ENCODE data around the gene P4HA3. TPM values are rescaled to one million over a fixed set of nuclear protein-coding genes. Genes with fewer than 3 reads are reported as not detected.

Gene P4HA3
- polyA plus RNA-seq, 1 experiment, result 14.1 TPM

DNA sequence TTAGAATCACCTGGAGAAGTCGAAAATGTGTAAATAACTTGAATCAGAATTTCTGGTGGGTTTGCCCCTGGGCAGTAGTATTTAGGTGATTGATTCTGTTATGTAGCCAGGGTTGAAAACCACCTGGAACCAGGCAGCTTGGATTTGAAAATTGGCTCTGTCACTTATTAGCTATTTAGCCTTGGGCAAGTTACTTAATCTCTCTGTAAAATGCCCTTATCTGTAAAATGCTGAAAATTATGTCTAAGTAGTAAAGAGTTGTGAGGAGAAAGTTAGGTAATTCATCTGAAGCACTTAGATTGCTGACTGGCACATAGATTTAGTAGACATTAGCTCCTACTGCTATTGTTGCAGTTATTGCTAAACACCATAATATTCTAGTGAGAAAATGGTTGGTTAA is 91.1 kb downstream of the P4HA3 start:
- Histone ChIP-seq H3K4me3 (ENCODE audit: low read depth, low read length) (no peak overlapping the region), H3K27me3 (ENCODE audit: control insufficient read depth, insufficient read depth, low read length) (no peaks in the 10 kb centered on the region), H3K36me3 (ENCODE audit: control insufficient read depth, insufficient read depth, low read length) (peaks cover under 1% of the 10 kb centered on the region; the same call in 1 of the 2 replicates)
- ChIA-PET CTCF (no interaction called here), POLR2A (no interaction called here)
- no peak for DNase-seq (ENCODE audit: low read depth)
- no peak for TF ChIP-seq CTCF (IDR thresholded peaks at IDR 0.05; ENCODE audit: insufficient read depth, low read depth, low read length)

Small RNAs within 50 kb of the gene (small RNA-seq; reads per million reads assigned to genes)
- not detected for gene RF00409 (ENCODE audit: insufficient read length, low read depth, low replicate concordance)

Other genes with a start within 250 kb of the P4HA3 start
- 10.3 and 11.2 TPM in 2 replicates for gene C2CD3, start 140.6 kb downstream of the P4HA3 start, polyA plus RNA-seq (2011; rRNA removed)
- 93.8 and 133 TPM in 2 replicates for gene PPME1, start 140.4 kb downstream of the P4HA3 start, polyA plus RNA-seq (2011; rRNA removed)
- 0.97 and 1.6 TPM in 2 replicates for gene PGM2L1, start 86.8 kb upstream of the P4HA3 start, polyA plus RNA-seq (2011; rRNA removed)
- gene KCNE3, start 155.9 kb upstream of the P4HA3 start, polyA plus RNA-seq (2011; rRNA removed), result 0.72 and 0.94 TPM in 2 replicates
- 2.5 and 2.6 TPM in 2 replicates for gene LIPT2, start 182.1 kb upstream of the P4HA3 start, polyA plus RNA-seq (2011; rRNA removed)

Data from BJ (cell line).